WTC11 (cell line): ENCODE results near the gene TOB1. TPM values are rescaled to one million over a fixed set of nuclear protein-coding genes. Genes with fewer than 3 reads are reported as not detected.

Experiments
- ATAC-seq: fragments of 200-7000 bp; cut with Tn5 transposase; 2 replicates; pipeline ENCODE4 v1.10.0; 2021; ENCODE audit warnings: mild to moderate bottlenecking, moderate library complexity
- CTCF ChIA-PET: fragments of 300-600 bp; sonication (Branson Sonifier 250); formaldehyde crosslinking; loops from one replicate; lab custom pipeline; 2021; ENCODE audit warnings: antibody characterized with exemption; lab: Charles Lee
- POLR2A ChIA-PET: fragments of 350-600 bp; sonication (Branson Sonifier 250); formaldehyde crosslinking; loops from one replicate; lab custom pipeline; 2021; ENCODE audit warnings: antibody characterized with exemption; lab: Charles Lee
- DNase-seq: peaks from one replicate; pipeline ENCODE4 v3.0.0; 2021; ENCODE audit warnings: low spot score
- H3K27ac Mint-ChIP-seq: 2 replicates; pipeline ENCODE4 v1.8.0; 2021; ENCODE audit warnings: mixed read lengths
- H3K27me3 Mint-ChIP-seq: 2 replicates; pipeline ENCODE4 v1.8.0; 2021; ENCODE audit warnings: low read depth, mild to moderate bottlenecking, moderate library complexity, mixed read lengths
- H3K36me3 Mint-ChIP-seq: 2 replicates; pipeline ENCODE4 v1.8.0; 2021; ENCODE audit warnings: mixed read lengths
- H3K4me1 Mint-ChIP-seq: 2 replicates; pipeline ENCODE4 v1.8.0; 2022; ENCODE audit warnings: mixed read lengths
- H3K4me3 Mint-ChIP-seq: 2 replicates; pipeline ENCODE4 v1.8.0; 2021; ENCODE audit warnings: mild to moderate bottlenecking, moderate library complexity, mixed read lengths
- H3K9me3 Mint-ChIP-seq: 2 replicates; pipeline ENCODE4 v1.8.0; 2021; ENCODE audit warnings: mixed read lengths
- CREM ChIP-seq: sonication (generic); formaldehyde crosslinking; IDR thresholded peaks from 2 replicates; pipeline ENCODE4 v1.8.1; 2022; ENCODE audit warnings: mild to moderate bottlenecking, missing genetic modification reagents, moderate library complexity
- FOXJ3 ChIP-seq: sonication (generic); formaldehyde crosslinking; IDR thresholded peaks from 2 replicates; pipeline ENCODE4 v1.9.0; 2021; ENCODE audit warnings: missing genetic modification reagents, mild to moderate bottlenecking, borderline replicate concordance
- GRHL2 ChIP-seq: fragments of 250-450 bp; sonication (Bioruptor Pico); IDR thresholded peaks from 2 replicates; pipeline ENCODE4 v1.8.0; 2022; ENCODE audit warnings: mild to moderate bottlenecking, moderate library complexity; ENCODE audit not compliant: insufficient replicate concordance, severe bottlenecking
- NFATC4 ChIP-seq: fragments of 250-450 bp; sonication (Bioruptor Pico); IDR thresholded peaks from 2 replicates; pipeline ENCODE4 v1.9.0; 2021; ENCODE audit warnings: mild to moderate bottlenecking
- NR1H2 ChIP-seq: sonication (generic); formaldehyde crosslinking; IDR thresholded peaks from 2 replicates; pipeline ENCODE4 v1.9.0; 2021; ENCODE audit warnings: mild to moderate bottlenecking, moderate library complexity, missing genetic modification reagents
- PRRX2 ChIP-seq: fragments of 250-450 bp; sonication (Bioruptor Pico); IDR thresholded peaks from 2 replicates; pipeline ENCODE4 v1.8.0; 2021; ENCODE audit warnings: mild to moderate bottlenecking
- RELA ChIP-seq: sonication (generic); formaldehyde crosslinking; IDR thresholded peaks from 2 replicates; pipeline ENCODE4 v1.8.1; 2022; ENCODE audit warnings: missing genetic modification reagents, mild to moderate bottlenecking, borderline replicate concordance
- SMAD3 ChIP-seq: sonication (generic); formaldehyde crosslinking; IDR thresholded peaks from 2 replicates; pipeline ENCODE4 v1.8.0; 2022; ENCODE audit warnings: missing genetic modification reagents, mild to moderate bottlenecking, borderline replicate concordance
- TCF7 ChIP-seq: sonication (generic); formaldehyde crosslinking; IDR thresholded peaks from 2 replicates; pipeline ENCODE4 v1.8.0; 2022; ENCODE audit warnings: mild to moderate bottlenecking, low read depth, missing genetic modification reagents, moderate library complexity
- ZBTB21 ChIP-seq: sonication (generic); formaldehyde crosslinking; IDR thresholded peaks from 2 replicates; pipeline ENCODE4 v1.8.1; 2023; ENCODE audit warnings: mild to moderate bottlenecking, missing genetic modification reagents, borderline replicate concordance
- ZNF121 ChIP-seq: sonication (generic); formaldehyde crosslinking; IDR thresholded peaks from 2 replicates; pipeline ENCODE4 v1.8.0; 2023; ENCODE audit warnings: missing genetic modification reagents
- total RNA-seq: library from RNA; stranded (reverse); gene quantifications from 3 replicates; pipeline ENCODE4 v1.2.3, GENCODE V29; 2021
- TF ChIP-seq, protein P1 (sequence below): sonication (generic); formaldehyde crosslinking; IDR thresholded peaks from 2 replicates; pipeline ENCODE4 v1.8.0; 2022; ENCODE audit warnings: missing genetic modification reagents
- TF ChIP-seq, protein P2 (sequence below): sonication (generic); formaldehyde crosslinking; IDR thresholded peaks from 2 replicates; pipeline ENCODE4 v1.8.0; 2023; ENCODE audit warnings: missing genetic modification reagents, mild to moderate bottlenecking, borderline replicate concordance
- TF ChIP-seq, protein P3 (sequence below): sonication (generic); formaldehyde crosslinking; IDR thresholded peaks from 2 replicates; pipeline ENCODE4 v1.8.1; 2022; ENCODE audit warnings: low read depth, mild to moderate bottlenecking, moderate library complexity, missing genetic modification reagents, borderline replicate concordance
- TF ChIP-seq, protein P4 (sequence below): sonication (generic); formaldehyde crosslinking; IDR thresholded peaks from 2 replicates; pipeline ENCODE4 v1.8.1; 2022; ENCODE audit warnings: mild to moderate bottlenecking, moderate library complexity, missing genetic modification reagents
- TF ChIP-seq, protein P5 (sequence below): sonication (generic); formaldehyde crosslinking; IDR thresholded peaks from 2 replicates; pipeline ENCODE4 v1.8.1; 2023; ENCODE audit warnings: mild to moderate bottlenecking, missing genetic modification reagents
- TF ChIP-seq, protein P6 (sequence below): sonication (generic); formaldehyde crosslinking; IDR thresholded peaks from 2 replicates; pipeline ENCODE4 v1.8.1; 2023; ENCODE audit warnings: mild to moderate bottlenecking, missing genetic modification reagents, borderline replicate concordance
- TF ChIP-seq, protein P7 (sequence below): sonication (generic); formaldehyde crosslinking; IDR thresholded peaks from 2 replicates; pipeline ENCODE4 v1.8.1; 2023; ENCODE audit warnings: mild to moderate bottlenecking, missing genetic modification reagents, moderate library complexity

Gene TOB1
- total RNA-seq, 1 experiment from 2014 or later, result 36.0 TPM

DNA sequence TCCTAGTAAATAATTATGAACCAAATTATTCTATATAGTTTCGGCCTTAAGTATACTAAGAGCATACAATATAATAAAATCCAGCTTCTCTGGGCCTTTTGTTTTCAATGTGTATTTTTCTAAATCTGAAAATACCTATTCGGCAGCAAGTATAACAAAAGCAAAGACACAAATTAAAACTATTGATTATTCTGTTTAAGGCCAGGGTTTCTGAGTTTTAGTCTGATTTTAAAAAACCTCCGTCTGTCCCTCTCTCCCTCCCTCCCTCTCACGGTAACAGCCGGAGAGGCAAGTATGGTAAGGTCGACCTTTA, 1.5 kb downstream of the TOB1 start (continued):
- TF ChIP-seq, protein P1, sequence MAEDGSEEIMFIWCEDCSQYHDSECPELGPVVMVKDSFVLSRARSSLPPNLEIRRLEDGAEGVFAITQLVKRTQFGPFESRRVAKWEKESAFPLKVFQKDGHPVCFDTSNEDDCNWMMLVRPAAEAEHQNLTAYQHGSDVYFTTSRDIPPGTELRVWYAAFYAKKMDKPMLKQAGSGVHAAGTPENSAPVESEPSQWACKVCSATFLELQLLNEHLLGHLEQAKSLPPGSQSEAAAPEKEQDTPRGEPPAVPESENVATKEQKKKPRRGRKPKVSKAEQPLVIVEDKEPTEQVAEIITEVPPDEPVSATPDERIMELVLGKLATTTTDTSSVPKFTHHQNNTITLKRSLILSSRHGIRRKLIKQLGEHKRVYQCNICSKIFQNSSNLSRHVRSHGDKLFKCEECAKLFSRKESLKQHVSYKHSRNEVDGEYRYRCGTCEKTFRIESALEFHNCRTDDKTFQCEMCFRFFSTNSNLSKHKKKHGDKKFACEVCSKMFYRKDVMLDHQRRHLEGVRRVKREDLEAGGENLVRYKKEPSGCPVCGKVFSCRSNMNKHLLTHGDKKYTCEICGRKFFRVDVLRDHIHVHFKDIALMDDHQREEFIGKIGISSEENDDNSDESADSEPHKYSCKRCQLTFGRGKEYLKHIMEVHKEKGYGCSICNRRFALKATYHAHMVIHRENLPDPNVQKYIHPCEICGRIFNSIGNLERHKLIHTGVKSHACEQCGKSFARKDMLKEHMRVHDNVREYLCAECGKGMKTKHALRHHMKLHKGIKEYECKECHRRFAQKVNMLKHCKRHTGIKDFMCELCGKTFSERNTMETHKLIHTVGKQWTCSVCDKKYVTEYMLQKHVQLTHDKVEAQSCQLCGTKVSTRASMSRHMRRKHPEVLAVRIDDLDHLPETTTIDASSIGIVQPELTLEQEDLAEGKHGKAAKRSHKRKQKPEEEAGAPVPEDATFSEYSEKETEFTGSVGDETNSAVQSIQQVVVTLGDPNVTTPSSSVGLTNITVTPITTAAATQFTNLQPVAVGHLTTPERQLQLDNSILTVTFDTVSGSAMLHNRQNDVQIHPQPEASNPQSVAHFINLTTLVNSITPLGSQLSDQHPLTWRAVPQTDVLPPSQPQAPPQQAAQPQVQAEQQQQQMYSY, result no peak
- TF ChIP-seq, protein P2, sequence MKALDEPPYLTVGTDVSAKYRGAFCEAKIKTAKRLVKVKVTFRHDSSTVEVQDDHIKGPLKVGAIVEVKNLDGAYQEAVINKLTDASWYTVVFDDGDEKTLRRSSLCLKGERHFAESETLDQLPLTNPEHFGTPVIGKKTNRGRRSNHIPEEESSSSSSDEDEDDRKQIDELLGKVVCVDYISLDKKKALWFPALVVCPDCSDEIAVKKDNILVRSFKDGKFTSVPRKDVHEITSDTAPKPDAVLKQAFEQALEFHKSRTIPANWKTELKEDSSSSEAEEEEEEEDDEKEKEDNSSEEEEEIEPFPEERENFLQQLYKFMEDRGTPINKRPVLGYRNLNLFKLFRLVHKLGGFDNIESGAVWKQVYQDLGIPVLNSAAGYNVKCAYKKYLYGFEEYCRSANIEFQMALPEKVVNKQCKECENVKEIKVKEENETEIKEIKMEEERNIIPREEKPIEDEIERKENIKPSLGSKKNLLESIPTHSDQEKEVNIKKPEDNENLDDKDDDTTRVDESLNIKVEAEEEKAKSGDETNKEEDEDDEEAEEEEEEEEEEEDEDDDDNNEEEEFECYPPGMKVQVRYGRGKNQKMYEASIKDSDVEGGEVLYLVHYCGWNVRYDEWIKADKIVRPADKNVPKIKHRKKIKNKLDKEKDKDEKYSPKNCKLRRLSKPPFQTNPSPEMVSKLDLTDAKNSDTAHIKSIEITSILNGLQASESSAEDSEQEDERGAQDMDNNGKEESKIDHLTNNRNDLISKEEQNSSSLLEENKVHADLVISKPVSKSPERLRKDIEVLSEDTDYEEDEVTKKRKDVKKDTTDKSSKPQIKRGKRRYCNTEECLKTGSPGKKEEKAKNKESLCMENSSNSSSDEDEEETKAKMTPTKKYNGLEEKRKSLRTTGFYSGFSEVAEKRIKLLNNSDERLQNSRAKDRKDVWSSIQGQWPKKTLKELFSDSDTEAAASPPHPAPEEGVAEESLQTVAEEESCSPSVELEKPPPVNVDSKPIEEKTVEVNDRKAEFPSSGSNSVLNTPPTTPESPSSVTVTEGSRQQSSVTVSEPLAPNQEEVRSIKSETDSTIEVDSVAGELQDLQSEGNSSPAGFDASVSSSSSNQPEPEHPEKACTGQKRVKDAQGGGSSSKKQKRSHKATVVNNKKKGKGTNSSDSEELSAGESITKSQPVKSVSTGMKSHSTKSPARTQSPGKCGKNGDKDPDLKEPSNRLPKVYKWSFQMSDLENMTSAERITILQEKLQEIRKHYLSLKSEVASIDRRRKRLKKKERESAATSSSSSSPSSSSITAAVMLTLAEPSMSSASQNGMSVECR (CRISPR knock-in tag), result no peak
- TF ChIP-seq FOXJ3 (CRISPR knock-in tag) (no peak), CREM (CRISPR knock-in tag) (no peak), NFATC4 (CRISPR knock-in tag) (no peak)
- TF ChIP-seq, protein P3, sequence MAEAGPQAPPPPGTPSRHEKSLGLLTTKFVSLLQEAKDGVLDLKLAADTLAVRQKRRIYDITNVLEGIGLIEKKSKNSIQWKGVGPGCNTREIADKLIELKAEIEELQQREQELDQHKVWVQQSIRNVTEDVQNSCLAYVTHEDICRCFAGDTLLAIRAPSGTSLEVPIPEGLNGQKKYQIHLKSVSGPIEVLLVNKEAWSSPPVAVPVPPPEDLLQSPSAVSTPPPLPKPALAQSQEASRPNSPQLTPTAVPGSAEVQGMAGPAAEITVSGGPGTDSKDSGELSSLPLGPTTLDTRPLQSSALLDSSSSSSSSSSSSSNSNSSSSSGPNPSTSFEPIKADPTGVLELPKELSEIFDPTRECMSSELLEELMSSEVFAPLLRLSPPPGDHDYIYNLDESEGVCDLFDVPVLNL (CRISPR knock-in tag), result no peak
- TF ChIP-seq, protein P4, sequence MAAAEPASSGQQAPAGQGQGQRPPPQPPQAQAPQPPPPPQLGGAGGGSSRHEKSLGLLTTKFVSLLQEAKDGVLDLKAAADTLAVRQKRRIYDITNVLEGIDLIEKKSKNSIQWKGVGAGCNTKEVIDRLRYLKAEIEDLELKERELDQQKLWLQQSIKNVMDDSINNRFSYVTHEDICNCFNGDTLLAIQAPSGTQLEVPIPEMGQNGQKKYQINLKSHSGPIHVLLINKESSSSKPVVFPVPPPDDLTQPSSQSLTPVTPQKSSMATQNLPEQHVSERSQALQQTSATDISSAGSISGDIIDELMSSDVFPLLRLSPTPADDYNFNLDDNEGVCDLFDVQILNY (CRISPR knock-in tag), result no peak

DNA sequence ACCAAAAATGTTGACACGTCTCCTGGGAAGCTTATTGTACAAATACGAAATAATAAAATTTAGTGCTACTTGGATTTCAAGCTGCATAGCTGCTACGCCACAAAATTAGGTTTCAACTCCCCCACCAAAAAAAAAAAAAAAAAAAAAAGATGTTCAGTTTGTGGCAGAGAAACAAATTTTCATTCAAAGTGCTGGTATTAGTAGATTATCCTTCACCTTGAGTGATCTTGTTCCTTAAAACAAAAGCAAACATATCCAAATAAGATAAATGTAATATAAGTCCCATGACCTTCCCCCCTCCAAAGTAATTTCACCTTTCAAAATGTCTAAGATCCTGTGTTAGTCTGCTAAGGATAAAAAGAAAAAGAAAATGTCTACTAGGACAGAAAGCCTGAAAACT, 2.2 kb downstream of the TOB1 start:
- Mint-ChIP-seq H3K9me3 (no peaks in the 10 kb centered on the region), H3K27me3 (no peaks in the 10 kb centered on the region), H3K36me3 (peaks cover 11% of the 10 kb centered on the region), H3K4me3 (peak overlapping the region; percentile 96), H3K4me1 (peaks cover 30% of the 10 kb centered on the region), H3K27ac (no peak overlapping the region)
- POLR2A ChIA-PET, result interaction anchor here (0.6 to 1.1 kb wide), 4 partner anchors 12 to 132 kb away, joined by 3 to 5 read pairs (median 4); no protein-coding TSS in a partner anchor
- CTCF ChIA-PET, result interaction anchor here (0.6 to 6.0 kb wide), 21 partner anchors 8 to 300 kb away, joined by 3 to 75 read pairs (median 5); partner anchors contain the start of gene WFIKKN2
- no peak for DNase-seq
- no peak for ATAC-seq
- TF ChIP-seq RELA (CRISPR knock-in tag) (no peak), ZNF121 (no peak), GRHL2 (CRISPR knock-in tag) (no peak), TCF7 (CRISPR knock-in tag) (no peak), SMAD3 (CRISPR knock-in tag) (no peak), ZBTB21 (CRISPR knock-in tag) (no peak), PRRX2 (CRISPR knock-in tag) (no peak), NR1H2 (CRISPR knock-in tag) (no peak)
- TF ChIP-seq, protein P5, sequence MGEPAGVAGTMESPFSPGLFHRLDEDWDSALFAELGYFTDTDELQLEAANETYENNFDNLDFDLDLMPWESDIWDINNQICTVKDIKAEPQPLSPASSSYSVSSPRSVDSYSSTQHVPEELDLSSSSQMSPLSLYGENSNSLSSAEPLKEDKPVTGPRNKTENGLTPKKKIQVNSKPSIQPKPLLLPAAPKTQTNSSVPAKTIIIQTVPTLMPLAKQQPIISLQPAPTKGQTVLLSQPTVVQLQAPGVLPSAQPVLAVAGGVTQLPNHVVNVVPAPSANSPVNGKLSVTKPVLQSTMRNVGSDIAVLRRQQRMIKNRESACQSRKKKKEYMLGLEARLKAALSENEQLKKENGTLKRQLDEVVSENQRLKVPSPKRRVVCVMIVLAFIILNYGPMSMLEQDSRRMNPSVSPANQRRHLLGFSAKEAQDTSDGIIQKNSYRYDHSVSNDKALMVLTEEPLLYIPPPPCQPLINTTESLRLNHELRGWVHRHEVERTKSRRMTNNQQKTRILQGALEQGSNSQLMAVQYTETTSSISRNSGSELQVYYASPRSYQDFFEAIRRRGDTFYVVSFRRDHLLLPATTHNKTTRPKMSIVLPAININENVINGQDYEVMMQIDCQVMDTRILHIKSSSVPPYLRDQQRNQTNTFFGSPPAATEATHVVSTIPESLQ (CRISPR knock-in tag), result no peak
- TF ChIP-seq, protein P6, sequence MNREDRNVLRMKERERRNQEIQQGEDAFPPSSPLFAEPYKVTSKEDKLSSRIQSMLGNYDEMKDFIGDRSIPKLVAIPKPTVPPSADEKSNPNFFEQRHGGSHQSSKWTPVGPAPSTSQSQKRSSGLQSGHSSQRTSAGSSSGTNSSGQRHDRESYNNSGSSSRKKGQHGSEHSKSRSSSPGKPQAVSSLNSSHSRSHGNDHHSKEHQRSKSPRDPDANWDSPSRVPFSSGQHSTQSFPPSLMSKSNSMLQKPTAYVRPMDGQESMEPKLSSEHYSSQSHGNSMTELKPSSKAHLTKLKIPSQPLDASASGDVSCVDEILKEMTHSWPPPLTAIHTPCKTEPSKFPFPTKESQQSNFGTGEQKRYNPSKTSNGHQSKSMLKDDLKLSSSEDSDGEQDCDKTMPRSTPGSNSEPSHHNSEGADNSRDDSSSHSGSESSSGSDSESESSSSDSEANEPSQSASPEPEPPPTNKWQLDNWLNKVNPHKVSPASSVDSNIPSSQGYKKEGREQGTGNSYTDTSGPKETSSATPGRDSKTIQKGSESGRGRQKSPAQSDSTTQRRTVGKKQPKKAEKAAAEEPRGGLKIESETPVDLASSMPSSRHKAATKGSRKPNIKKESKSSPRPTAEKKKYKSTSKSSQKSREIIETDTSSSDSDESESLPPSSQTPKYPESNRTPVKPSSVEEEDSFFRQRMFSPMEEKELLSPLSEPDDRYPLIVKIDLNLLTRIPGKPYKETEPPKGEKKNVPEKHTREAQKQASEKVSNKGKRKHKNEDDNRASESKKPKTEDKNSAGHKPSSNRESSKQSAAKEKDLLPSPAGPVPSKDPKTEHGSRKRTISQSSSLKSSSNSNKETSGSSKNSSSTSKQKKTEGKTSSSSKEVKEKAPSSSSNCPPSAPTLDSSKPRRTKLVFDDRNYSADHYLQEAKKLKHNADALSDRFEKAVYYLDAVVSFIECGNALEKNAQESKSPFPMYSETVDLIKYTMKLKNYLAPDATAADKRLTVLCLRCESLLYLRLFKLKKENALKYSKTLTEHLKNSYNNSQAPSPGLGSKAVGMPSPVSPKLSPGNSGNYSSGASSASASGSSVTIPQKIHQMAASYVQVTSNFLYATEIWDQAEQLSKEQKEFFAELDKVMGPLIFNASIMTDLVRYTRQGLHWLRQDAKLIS (CRISPR knock-in tag), result no peak
- TF ChIP-seq, protein P7, sequence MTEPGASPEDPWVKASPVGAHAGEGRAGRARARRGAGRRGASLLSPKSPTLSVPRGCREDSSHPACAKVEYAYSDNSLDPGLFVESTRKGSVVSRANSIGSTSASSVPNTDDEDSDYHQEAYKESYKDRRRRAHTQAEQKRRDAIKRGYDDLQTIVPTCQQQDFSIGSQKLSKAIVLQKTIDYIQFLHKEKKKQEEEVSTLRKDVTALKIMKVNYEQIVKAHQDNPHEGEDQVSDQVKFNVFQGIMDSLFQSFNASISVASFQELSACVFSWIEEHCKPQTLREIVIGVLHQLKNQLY (CRISPR knock-in tag), result no peak
